ENCODE data around the gene LDLRAD3.
A peak's percentile ranks its signal among the peaks of the same experiment; 100 is the strongest.
"Not testable (repeated sequence)": the region's sequence is repeated elsewhere in the genome, so short reads cannot be mapped to it uniquely, and the experiment has no call there.

LDLRAD3 gene, protein sequence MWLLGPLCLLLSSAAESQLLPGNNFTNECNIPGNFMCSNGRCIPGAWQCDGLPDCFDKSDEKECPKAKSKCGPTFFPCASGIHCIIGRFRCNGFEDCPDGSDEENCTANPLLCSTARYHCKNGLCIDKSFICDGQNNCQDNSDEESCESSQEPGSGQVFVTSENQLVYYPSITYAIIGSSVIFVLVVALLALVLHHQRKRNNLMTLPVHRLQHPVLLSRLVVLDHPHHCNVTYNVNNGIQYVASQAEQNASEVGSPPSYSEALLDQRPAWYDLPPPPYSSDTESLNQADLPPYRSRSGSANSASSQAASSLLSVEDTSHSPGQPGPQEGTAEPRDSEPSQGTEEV

GRCh38 chr11:35943713-35944502 lies at the start of gene LDLRAD3:
TSS of gene LDLRAD3 (plus strand) at chr11:35944062. CDS start at chr11:35944099, 37 bp downstream.
- DNase-seq (ENCODE audit: low read depth): peak; percentile 29

DNA sequence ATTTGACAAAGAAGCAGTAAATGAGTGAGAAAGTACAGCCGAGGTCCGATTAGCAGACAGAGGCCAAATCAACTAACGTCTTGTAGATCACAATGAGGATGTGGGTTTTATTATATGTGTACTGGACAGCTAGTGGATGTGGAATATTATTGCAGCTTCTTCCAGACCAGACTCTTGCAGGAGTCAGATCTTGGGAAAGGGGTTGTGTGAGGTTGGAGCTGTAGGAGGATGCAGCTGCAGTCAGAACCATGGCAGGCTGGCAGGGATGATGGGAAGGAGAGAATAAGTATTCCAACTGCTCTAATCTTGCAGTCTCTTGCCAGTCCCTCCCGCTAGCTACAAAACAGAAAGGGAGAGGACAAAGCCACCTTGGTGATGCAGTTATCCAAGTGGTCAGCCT lies 46.8 kb upstream of the LDLRAD3 start:
- DNase-seq (ENCODE audit: low read depth): no peak

DNA sequence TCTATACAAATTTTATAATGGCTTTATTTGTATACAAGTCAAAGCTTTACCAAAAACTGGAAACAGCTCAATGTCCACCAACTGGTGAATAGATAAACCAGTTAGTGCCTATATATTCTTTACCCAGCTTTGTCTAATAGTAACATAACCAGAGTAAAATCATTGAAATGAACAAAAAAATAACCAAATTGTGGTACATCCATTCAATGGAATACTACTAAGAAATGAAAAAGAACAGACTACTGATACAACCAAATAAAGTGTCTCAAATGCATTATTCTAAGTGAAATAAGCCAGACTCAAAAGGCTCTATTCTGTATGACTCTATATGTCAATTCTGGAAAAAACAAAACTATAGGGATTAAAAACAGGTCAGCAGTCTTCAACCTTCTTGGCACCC lies 40.9 kb upstream of the LDLRAD3 start:
- DNase-seq (ENCODE audit: low read depth): no peak

DNA sequence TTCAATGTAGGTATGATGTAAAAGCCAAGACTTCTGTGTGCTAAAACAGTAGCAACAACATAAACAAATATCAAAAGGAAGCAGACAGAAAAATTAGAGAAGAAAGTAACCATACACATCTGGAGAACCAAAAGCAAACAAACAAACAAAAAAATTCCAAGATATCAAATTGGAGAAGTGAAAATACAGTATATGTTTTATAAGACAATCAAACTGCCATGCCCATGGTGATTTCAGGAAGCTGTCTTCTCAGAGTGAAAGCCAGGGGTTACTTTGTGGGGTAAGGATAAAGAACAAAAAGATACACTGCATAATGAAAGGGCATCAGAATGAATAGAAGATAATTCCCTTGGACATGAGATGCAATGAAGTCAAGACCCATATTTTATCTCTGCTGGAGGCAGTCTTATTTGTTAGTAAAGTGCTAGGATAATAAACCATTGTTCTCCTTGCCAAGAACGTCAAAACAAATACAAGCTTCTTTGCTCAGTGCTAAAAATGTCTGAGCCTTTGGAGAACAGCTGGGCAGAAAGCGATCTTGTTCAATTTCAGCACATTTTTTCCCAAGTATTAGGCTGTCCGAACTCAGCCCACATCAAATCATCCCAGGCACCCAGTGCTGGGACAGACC lies 38.1 kb upstream of the LDLRAD3 start:
- no peak for DNase-seq (ENCODE audit: low read depth)

GRCh38 chr11:35906277-35906661 lies 37.6 kb upstream of the LDLRAD3 start:
- DNase-seq (ENCODE audit: low read depth): no peak

DNA sequence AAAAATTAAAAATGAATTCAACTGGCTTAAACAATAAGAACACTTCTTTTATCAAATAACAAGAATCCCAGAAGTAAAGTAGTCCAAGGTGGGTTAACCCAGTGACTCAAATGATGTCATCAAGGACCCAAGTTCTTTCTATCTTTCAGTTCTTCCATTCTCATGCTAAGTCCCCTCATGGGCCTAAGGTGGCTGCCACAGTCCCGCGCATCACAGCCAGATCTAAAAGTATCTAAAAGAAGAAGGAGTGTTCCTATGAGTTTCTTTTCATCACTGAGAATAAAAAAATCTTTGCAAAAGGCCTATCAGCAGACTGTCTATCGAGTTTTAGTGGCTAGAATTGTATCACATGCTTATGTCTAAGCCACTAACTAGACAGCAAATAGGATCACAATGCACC lies 37.2 kb upstream of the LDLRAD3 start:
- DNase-seq (ENCODE audit: low read depth): no peak

- DNase-seq (ENCODE audit: low read depth): no peak
Observed at GRCh38 chr11:35907648-35908431, 36.0 kb upstream of the LDLRAD3 start.

DNA sequence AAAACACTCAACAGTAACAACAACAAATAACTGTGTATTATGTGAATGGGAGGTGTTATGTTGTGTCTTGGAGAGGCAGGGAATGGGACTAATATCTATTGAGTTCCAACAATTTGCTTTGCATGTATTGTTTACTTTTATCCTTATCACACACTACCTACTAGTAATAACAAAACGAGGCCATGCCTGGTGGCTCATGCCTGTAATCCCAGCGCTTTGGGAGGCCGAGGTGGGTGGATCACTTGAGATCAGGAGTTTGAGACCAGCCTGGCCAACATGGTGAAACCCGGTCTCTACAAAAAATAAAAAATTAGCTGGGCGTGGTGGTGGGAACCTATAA lies 35.5 kb upstream of the LDLRAD3 start:
- not testable (repeated sequence) for DNase-seq (ENCODE audit: low read depth)

DNA sequence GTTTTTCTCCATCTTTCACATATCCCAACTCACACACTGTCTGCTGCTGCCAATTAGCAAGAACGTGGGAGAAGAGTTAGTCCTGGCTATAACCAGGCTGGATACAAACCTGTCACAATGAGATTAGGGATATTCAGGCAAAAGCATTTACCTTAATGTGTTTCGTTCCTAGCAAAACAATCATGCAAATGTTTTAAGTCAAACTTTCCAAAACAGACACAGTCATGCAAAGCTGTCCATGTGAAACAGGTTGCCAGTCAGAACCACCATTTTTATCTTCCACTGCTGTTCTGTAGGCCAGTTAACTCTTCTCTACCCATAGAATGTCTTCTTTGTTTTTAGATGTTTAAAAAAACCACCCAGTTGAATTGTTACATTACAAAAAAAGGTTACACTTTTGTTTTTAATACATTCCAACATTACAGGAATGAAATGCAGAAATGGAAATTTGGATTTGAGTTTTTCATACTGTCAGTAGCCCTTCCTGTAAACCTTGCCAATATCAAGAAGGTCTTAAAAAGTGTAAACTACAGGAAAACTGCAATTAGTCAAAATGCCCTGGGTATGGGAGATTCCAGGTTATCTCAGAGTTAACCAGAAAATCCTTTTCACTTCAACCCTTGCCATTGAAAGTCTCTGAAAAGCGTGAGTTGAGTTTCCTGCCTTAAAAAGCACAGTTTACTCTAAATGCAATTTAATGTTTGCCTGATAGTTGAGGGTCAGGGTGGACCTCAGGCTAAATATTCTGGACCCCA lies 34.2 kb upstream of the LDLRAD3 start:
- no peak for DNase-seq (ENCODE audit: low read depth)

DNA sequence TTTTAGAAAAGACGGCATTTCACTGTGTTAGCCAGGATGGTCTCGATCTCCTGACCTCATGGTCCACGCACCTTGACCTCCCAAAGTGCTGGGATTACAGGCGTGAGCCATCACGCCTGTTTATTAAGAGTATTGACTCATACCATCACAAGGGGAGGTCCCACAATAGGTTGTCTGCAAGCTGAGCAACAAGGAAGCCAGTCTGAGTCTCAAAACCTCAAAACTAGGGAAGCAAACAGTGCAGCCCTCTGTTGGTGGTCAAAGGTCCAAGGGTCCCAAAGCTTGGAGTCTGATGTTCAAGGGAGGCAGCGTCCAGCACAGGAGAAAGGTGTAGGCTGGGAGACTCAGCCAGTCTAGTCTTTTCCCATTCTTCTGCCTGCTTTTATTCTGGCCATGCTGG lies 32.8 kb upstream of the LDLRAD3 start:
- no peak for DNase-seq (ENCODE audit: low read depth)

DNA sequence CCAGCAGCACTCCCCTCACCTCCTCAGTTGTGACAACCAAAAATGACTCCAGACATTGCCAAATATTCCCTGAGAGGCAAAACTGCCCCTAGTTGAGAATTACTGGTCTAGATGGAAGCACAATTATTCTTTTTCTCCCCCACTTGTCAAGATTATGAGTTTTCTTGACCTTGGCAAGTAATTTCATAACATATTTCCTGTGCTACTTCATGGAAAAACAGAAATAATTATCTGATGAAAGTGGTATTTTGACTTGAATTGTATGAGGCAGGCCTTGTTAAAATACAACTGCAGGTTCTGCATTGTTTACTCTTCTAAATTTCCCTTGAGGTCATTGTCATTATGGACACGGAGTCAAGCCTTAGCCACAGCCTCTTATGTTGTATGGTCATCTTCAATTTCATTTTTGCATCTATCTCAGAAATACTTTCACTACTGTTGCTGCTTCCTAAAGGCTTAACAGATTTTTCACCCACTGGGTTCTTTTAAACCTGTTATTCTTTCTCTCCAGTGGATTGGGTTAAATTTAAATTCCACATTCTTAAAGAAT lies 32.2 kb upstream of the LDLRAD3 start:
- DNase-seq (ENCODE audit: low read depth): no peak

GRCh38 chr11:35912436-35912835 lies 31.4 kb upstream of the LDLRAD3 start:
- not testable (repeated sequence) for DNase-seq (ENCODE audit: low read depth)

DNA sequence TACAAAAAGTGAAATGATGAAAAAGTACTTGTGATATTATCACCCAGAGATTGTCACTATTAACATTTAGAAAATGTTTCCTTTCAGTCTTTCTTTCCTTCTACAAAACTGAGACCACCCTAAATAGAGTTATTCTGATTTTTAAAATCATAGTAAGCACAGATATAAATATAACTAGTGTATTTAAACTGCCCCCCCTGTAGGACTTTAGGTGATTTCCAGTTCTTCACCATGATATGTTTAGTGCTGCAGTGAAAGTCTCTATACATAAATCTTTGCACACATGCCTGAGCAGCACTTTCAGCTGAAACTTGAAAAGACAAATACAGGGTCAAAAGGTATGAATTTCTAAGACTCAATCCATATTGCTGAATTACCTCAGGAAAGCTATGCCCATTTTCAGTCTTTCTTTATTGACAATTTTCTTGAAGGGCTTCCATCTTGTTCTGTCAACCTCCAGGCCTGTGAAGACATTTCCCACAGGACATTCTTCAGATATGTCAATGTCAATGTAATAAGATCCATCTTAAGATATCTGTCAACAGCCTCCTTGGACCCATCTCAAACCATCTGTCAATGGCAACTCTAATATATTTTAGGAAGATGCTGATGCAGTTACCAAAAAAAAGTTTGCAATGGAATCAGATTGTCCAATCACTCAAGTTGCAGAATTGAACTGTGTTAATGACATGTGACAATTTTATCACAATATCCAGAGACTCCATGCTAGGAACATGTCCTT lies 30.8 kb upstream of the LDLRAD3 start:
- DNase-seq (ENCODE audit: low read depth): no peak

DNA sequence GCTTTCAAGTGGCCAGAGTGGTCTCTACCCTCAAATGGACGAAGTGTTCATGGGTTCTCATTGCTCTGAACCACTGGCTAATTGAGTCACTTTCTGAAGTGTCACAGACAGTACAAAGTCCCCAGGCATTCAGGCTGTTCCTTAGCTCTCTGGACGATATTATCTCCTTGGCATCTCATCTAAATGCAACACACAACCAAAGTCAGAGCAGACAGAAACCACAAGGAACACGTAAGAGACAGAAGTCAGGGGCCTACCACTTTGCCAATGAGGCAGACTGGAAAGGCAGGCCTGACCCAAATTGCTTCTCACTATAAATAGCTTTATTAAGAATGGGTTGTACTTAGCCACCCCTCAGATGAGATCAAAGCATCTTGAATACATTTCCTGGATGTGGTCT lies 29.0 kb upstream of the LDLRAD3 start:
- no peak for DNase-seq (ENCODE audit: low read depth)

DNA sequence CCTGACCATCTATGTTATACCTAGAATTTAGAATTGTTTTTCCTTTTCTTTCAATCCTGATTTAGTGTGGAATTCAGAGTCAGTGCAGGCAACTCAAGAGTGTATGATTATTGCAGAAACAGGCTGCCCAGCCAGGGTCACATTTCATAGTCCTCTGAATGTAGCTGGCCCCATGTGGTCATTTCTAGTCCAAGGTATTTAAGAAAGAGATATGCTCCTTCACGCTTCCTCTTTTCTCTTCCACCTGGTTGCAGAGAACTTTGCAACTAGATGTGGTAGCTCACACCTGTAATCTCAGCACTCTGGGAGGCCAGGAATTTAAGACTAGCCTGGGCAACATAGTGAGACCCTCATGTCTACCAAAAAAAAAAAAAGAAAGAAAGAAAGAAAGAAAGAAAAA lies 27.6 kb upstream of the LDLRAD3 start:
- no peak for DNase-seq (ENCODE audit: low read depth)

GRCh38 chr11:35917676-35918075 lies 26.2 kb upstream of the LDLRAD3 start:
- no peak for DNase-seq (ENCODE audit: low read depth)

DNA sequence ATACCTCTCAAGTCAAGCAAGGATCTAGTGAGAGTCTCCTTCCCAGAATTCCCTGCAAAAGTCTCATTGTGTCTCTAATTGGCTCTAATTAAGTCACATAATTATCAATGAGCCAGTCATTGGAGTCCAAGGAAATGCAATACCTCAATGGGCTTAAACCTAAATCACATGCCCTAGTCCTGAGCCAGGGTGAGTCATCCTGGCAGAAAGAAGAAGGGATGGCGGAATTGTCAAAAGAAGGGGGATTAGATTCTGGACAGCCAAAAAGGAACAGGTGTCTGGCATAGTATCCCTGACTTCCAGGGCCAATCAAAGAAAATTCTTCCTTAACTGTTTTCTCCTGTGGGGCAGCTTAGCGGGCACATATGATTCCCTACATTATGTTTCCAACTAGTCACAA lies 25.1 kb upstream of the LDLRAD3 start:
- no peak for DNase-seq (ENCODE audit: low read depth)

GRCh38 chr11:35919244-35919643 lies 24.6 kb upstream of the LDLRAD3 start:
- DNase-seq (ENCODE audit: low read depth): no peak

- DNase-seq (ENCODE audit: low read depth): no peak
Observed at GRCh38 chr11:35923452-35923851, 20.4 kb upstream of the LDLRAD3 start.

GRCh38 chr11:35924811-35925210 lies 19.1 kb upstream of the LDLRAD3 start:
- DNase-seq (ENCODE audit: low read depth): no peak

DNA sequence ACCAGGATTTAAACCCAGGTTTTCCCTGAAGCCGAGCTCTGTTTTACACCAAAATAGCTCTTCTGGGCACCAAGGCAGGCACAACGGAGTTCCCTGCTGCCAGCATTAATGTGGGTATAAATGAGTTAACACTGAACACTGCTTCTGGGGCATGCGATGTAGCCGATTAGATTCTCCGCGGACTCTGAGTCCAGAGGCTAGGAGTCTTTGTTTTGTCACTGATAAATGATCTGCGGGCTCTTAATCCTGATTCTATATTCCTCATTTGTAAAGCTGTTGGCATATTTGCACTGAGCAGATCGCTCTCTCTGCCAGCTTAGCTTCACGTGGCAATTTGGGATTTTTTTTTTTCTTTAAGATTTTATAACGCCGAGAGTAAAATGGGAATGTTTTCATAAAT lies 16.8 kb upstream of the LDLRAD3 start:
- no peak for DNase-seq (ENCODE audit: low read depth)

Data from stimulated activated CD8-positive, alpha-beta memory T cell treated with anti-CD3 and anti-CD28 coated beads, Interleukin-4, amount 100 ng/mL, for 24 hours (primary cell).